GM12864 (cell line): ENCODE measurements around the gene PRXL2C.
"Not testable (repeated sequence)": the region's sequence is repeated elsewhere in the genome, so short reads cannot be mapped to it uniquely, and the experiment has no call there.

Experiments used
- DNase-seq: peaks from one replicate; pipeline ENCODE4 v3.0.0-alpha.2; 2011; ENCODE audit warnings: low read depth
- H3K4me3 ChIP-seq: 2 replicates; pipeline ENCODE4 v1.5.1; 2011; ENCODE audit warnings: mild to moderate bottlenecking, low read depth, low read length, control low read depth
- CTCF ChIP-seq: IDR thresholded peaks from 2 replicates; pipeline ENCODE4 v1.5.1; 2011; ENCODE audit warnings: low read depth, mild to moderate bottlenecking, moderate library complexity, low read length, control low read depth, inconsistent platforms; ENCODE audit errors: missing control alignments

The PRXL2C gene

GRCh38 chr9:96617439-96618185, 37.5 kb downstream of the PRXL2C start:
- TF ChIP-seq CTCF, result no peak
- H3K4me3 ChIP-seq, result no peak overlapping the region
- DNase-seq, result no peak

GRCh38 chr9:96616817-96617438, 38.2 kb downstream of the PRXL2C start:
- no peak overlapping the region for H3K4me3 ChIP-seq
- DNase-seq, result no peak
- TF ChIP-seq CTCF, result no peak

GRCh38 chr9:96615411-96615810, 39.7 kb downstream of the PRXL2C start:
- TF ChIP-seq CTCF, result no peak
- DNase-seq, result no peak
- no peak overlapping the region for H3K4me3 ChIP-seq

- H3K4me3 ChIP-seq, DNase-seq: not testable (repeated sequence)
Observed at GRCh38 chr9:96614664-96615063, 40.5 kb downstream of the PRXL2C start.

GRCh38 chr9:96612966-96613589, 42.0 kb downstream of the PRXL2C start:
- no peak for DNase-seq
- no peak for TF ChIP-seq CTCF
- no peak overlapping the region for H3K4me3 ChIP-seq

GRCh38 chr9:96612105-96612965, 42.8 kb downstream of the PRXL2C start:
- H3K4me3 ChIP-seq, result no peak overlapping the region
- DNase-seq, result no peak
- no peak for TF ChIP-seq CTCF

- DNase-seq, result no peak
- no peak overlapping the region for H3K4me3 ChIP-seq
- no peak for TF ChIP-seq CTCF
Observed at GRCh38 chr9:96611302-96611701, 43.8 kb downstream of the PRXL2C start.
